Middle frontal gyrus (tissue), 1 donor: ENCODE measurements around the gene LAMA4.
"Not testable (repeated sequence)": the region's sequence is repeated elsewhere in the genome, so short reads cannot be mapped to it uniquely, and the experiment has no call there.

Experiments
- DNase-seq: peaks from one replicate; pipeline ENCODE4 v3.0.0-alpha.2; 2015; ENCODE audit warnings: low spot score; ENCODE audit errors: extremely low spot score

LAMA4 gene

GRCh38 chr6:112215488-112216284, 38.7 kb downstream of the LAMA4 start:
- no peak for DNase-seq

- DNase-seq: no peak
Measured at GRCh38 chr6:112214739-112215269, 39.6 kb downstream of the LAMA4 start.

GRCh38 chr6:112210852-112211251, 43.5 kb downstream of the LAMA4 start:
- no peak for DNase-seq

- DNase-seq: no peak
Measured at GRCh38 chr6:112209131-112209530, 45.2 kb downstream of the LAMA4 start.

DNA sequence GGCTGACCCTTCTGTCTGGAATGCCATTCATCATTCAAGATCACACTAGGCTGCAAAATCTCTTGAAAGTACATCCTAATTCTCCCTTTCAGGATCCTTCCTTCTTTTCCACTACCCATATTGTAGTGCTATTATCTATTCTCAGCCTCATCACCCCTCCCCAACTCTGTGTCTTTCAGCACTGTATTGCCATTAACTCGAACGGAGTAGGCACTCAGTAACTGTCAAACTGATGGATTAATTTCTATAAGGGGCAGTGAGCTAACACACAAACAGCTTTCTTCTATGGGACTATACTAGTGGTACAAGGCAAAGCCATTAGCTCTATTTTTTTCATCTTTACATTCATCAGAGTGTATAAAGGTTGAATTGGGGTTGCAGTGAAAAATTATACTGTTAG, 46.6 kb downstream of the LAMA4 start:
- DNase-seq: no peak

DNA sequence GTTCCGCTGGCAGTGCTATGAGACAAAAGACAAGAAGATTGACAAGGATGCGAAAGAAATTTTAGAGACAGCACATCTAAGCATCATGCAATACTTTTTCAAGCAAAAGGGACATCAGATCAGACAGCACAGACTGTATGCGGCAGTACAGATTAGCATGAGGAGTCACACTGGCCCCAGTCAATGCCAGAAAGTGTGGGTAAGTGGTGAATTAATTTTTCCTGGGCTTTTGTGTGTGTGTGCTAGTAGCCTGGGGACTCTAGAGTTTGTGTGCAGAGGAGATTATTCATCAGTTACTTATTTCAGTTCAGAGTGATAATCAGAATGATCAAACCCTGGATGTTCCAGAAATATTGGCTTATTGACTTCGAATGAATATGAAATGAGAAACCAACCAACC, 47.2 kb downstream of the LAMA4 start:
- no peak for DNase-seq

DNA sequence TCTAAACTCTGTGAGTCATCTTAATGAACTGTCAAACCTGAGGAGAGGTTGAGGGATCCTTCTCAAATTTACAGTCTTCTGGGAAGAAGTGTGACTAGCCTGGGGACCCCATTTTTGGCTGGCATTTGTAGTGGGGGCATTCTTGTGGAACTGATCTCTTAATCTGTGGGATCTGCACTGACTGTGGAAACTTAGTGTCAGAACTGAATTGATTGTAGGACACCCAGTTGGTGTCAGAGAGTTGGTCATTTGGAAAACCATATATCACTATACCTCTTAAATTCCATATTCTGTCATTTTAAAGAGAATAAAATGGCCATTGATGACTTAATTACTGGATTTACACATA, 48.3 kb downstream of the LAMA4 start:
- no peak for DNase-seq

GRCh38 chr6:112205427-112206109, 48.8 kb downstream of the LAMA4 start:
- no peak for DNase-seq

- no peak for DNase-seq
Measured at GRCh38 chr6:112204350-112204706, 50.0 kb downstream of the LAMA4 start.

DNA sequence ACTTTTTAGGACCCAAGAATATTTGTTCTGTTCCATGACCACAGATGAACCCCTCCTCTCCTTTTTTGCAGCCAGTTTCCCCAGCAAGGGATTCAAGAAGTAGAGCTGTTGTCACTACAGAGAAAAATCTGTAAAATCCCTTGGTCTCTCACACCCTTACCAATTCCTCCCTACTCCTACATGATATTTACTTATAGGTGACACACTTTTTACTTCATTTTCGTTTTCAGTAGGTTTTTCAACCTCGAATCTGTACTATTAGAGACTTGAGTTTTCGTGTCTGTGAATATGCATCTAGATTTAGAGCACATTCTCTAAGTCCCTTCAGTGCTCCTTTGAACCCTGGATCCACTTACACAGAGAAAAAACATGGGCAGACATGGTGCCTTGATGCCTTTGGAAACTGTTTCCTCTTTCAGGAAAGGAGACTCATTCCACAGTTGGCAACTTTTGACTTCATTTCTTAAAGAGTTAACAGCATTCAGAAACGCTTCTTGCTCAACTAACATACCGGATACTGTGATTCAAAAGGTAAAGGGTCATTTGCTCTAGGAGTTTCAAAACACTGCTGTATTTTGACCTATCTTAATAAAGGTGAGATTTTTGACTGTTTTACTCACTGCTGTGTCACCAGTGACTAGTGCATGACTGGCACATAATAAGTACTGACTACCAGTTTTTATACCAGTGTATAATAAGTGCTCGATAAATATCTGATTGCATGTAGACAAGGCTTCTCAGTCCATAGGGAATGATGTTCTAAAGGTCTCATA, 50.6 kb downstream of the LAMA4 start:
- no peak for DNase-seq

DNA sequence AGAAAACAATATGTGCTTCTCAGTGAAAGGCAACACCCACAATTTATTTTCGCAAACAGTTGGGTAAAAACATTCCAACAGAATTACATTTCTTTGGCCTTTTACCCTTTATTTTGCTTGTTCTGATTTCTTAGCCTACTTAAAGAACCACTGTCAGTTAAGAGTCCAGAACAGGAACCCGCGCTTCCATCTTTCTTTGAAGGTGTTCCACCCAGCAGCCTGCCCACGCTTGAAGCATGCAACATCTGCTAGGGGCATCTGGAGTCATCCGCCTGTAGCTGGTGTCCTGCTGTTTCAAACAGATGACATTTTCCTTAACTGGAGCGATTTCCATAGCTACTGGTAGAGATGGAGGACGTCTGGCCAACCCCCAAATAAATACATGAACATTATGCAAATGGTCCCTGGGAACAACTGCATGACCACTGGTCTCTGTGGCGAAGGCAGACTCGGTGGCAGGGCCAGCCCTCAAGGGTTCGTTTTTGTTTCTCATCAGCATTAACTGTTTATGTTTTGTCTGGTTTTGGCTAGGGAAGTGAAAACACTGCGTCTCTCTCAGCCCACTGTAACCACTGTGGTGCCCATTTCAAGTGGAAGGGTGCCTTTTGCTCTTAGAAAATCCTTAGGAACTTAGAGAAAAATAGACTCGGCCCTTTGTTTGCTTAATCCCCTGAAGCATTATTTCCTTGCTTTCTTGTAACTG, 51.6 kb downstream of the LAMA4 start:
- no peak for DNase-seq

GRCh38 chr6:112200185-112200914, 54.0 kb downstream of the LAMA4 start:
- DNase-seq: not testable (repeated sequence)

- no peak for DNase-seq
Measured at GRCh38 chr6:112199001-112199403, 55.4 kb downstream of the LAMA4 start.

- DNase-seq: no peak
Measured at GRCh38 chr6:112198582-112198981, 55.8 kb downstream of the LAMA4 start.

DNA sequence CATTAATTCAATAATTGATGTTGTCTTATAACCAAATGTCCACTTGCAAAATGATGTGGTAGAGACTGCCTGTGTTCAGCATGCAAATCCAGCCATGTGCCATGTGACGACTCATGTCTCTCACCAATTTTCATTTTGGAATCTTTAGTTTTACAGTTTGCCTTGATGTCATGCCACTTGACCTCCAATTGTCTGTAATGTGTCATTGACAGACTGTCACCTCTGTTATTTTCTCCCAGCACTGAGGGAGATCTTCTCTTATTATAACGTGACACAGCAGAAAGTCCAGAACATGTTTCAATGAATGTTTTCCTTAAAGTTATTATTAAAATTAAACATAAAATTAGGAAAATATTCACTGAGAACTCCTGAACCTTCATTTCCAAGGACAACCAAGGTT, 56.7 kb downstream of the LAMA4 start:
- no peak for DNase-seq

- no peak for DNase-seq
Measured at GRCh38 chr6:112196306-112196705, 58.1 kb downstream of the LAMA4 start.

GRCh38 chr6:112195166-112195565, 59.2 kb downstream of the LAMA4 start:
- DNase-seq: no peak

DNA sequence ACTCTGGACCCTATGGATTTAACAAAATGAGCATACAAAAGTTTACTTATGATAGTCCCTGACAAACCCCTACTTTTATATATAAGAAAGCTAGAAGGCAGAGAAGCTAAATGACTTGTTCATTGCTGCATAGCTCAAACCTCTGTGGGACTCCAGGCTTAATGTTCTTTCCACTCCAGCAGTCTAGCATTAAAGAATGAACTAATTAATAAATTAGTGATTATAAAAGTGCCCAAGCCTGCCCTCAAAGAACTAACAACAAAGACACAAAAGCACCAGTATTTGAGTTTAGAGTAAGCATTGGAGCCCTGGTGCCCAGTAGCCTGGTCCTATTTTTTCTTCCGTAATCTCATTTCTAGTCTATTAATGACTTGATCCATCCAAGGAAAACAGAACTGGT, 59.9 kb downstream of the LAMA4 start:
- DNase-seq: no peak

DNA sequence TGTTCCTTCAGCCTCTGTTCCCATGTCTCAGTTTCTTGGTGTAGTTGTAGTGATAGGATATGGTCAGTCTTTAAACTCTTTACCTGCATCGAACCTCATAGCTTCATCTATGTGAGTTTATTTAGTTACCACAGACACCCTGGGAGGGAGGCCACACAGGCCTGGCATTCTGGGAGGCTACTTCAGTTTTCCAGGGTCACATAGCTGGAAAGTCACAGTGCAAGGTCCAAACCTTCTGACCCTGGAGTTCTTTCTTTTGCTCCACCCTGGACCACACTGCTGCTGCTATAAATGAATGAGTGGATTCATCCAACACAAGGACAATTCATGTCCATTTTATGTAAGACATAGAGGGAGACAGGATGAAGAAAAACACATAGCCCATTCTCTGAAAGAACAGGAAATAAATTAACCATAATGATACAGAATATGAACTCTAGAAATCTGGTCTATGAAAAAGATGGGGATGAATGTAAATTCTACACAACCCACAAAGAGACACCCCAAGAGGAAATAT, 60.8 kb downstream of the LAMA4 start:
- no peak for DNase-seq

- no peak for DNase-seq
Measured at GRCh38 chr6:112193117-112193516, 61.2 kb downstream of the LAMA4 start.
